Activated T-cell treated with anti-CD3 and anti-CD28 coated beads, Interleukin-2, amount 50 U/mL, for 48 hours (primary cell): ENCODE measurements around the gene SCAF11.
"Not testable (repeated sequence)": the region's sequence is repeated elsewhere in the genome, so short reads cannot be mapped to it uniquely, and the experiment has no call there.

Experiments
- DNase-seq, 2 experiments: peaks; one replicate each; pipeline ENCODE4 v3.0.0-alpha.2; 2020

The SCAF11 gene

GRCh38 chr12:45990468-45991283, at the start of gene SCAF11:
Gene SCAF11 (minus strand): TSS chr12:45990574. CDS start chr12:45964167, 26,407 bp downstream.
- peak; percentile 100 for DNase-seq

- not testable (repeated sequence) for DNase-seq
Measured at GRCh38 chr12:46037066-46037465, 46.7 kb upstream of the SCAF11 start.

GRCh38 chr12:46027172-46027571, 36.8 kb upstream of the SCAF11 start:
- no peak for DNase-seq

- DNase-seq = no peak
Measured at GRCh38 chr12:46024099-46024498, 33.7 kb upstream of the SCAF11 start.

GRCh38 chr12:46020768-46021167, 30.4 kb upstream of the SCAF11 start:
- no peak for DNase-seq

GRCh38 chr12:46018712-46019111, 28.3 kb upstream of the SCAF11 start:
- not testable (repeated sequence) for DNase-seq

GRCh38 chr12:46017866-46018375, 27.5 kb upstream of the SCAF11 start:
- DNase-seq = not testable (repeated sequence)

- DNase-seq = no peak
Measured at GRCh38 chr12:46005823-46006222, 15.4 kb upstream of the SCAF11 start.

GRCh38 chr12:46005151-46005797, 14.9 kb upstream of the SCAF11 start:
- no peak for DNase-seq

- no peak for DNase-seq
Measured at GRCh38 chr12:46004715-46005114, 14.3 kb upstream of the SCAF11 start.

- not testable (repeated sequence) for DNase-seq
Measured at GRCh38 chr12:46000076-46000475, 9.7 kb upstream of the SCAF11 start.

GRCh38 chr12:45994736-45995135, 4.4 kb upstream of the SCAF11 start:
- DNase-seq = no peak

- peak; percentile 82 to 85 for DNase-seq
Measured at GRCh38 chr12:45991284-45992249, 1.2 kb upstream of the SCAF11 start.

GRCh38 chr12:45989721-45990467, 480 bp downstream of the SCAF11 start:
- peak; percentile 75 to 77 for DNase-seq

- DNase-seq = no peak
Measured at GRCh38 chr12:45989287-45989686, 1.1 kb downstream of the SCAF11 start.

GRCh38 chr12:45988264-45988663, 2.1 kb downstream of the SCAF11 start:
- no peak for DNase-seq

- DNase-seq = no peak
Measured at GRCh38 chr12:45987340-45987727, 3.0 kb downstream of the SCAF11 start.

GRCh38 chr12:45986641-45987339, 3.6 kb downstream of the SCAF11 start:
- DNase-seq = no peak

GRCh38 chr12:45981075-45981837, 9.1 kb downstream of the SCAF11 start:
- DNase-seq = no peak

- DNase-seq = no peak
Measured at GRCh38 chr12:45980540-45980939, 9.8 kb downstream of the SCAF11 start.

- no peak for DNase-seq
Measured at GRCh38 chr12:45978108-45978507, 12.3 kb downstream of the SCAF11 start.
